Measurements from ENCODE around the gene CEP57L1.

DNA sequence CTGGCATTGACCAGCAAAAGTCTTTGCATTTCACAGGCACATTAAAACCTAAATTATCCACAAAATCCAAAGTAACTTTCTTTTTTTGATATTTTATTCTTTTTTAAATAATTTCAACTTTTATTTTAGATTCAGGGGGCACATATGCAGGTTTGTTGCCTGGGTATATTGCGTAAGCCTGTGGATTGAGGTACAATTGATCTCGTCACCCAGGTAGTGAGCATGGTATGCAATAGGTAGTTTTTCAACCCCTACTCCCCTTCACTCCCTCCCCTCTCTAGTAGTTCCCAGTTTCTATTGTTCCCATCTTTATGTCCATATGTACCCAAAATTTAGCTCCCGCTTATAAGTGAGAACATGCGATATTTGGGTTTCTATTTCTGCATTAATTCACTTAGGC, 97.6 kb downstream of the CEP57L1 start:
- TF ChIP-seq CTCF (IDR thresholded peaks at IDR 0.05), result no peak
- TF ChIP-seq POLR2A (IDR thresholded peaks at IDR 0.05), result no peak
- TF ChIP-seq POLR2AphosphoS5 (IDR thresholded peaks at IDR 0.05; ENCODE audit: insufficient read depth in 1 of 2, low read depth in 1 of 2), result no peak
